DMS153 treated with DMSO at 0.1 percent for 48 hours (cell line): Measurements from ENCODE around the gene OR5T1.

ENCODE experiments used
- DNase-seq: peaks from one replicate; lab custom pipeline; 2025; ENCODE audit not compliant: unreplicated experiment; lab: John Stamatoyannopoulos, UW

The OR5T1 gene

DNA sequence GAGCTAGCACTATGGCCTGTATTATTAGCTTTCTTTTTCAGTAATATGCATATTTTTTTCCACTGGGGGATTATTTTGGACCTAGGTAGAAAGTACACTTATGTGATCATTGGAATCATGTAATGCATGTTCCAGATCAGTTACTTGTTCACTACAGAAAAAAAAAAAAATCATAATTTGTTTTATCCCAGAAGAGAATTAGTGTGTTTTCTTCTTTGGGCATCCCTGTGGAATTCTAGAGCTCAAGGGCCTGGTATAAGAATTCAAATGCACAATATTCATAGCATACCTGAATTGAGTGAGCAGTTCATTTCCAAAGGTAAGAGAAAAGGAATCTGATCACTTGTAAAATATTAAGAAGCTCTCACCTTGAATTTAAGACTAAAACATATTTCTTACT lies at the start of gene OR5T1:
TSS of gene OR5T1 (plus strand) at position 301 of the 400 bp plus-strand sequence. CDS start 1,485 bp downstream, outside the sequence.
- DNase-seq: no peak

- no peak for DNase-seq
These were observed 39.8 kb upstream of the OR5T1 start, which contains the start of gene OR5T2 for GRCh38 chr11:56234155-56234554. TSS of gene OR5T2 (minus strand) at chr11:56234255. CDS start at chr11:56233062, 1,193 bp downstream.

GRCh38 chr11:56251954-56252353 lies 22.0 kb upstream of the OR5T1 start, which contains the start of gene OR5T3:
TSS of gene OR5T3 (plus strand) at chr11:56252254. CDS start at chr11:56252254, 0 bp downstream.
- DNase-seq: no peak

DNA sequence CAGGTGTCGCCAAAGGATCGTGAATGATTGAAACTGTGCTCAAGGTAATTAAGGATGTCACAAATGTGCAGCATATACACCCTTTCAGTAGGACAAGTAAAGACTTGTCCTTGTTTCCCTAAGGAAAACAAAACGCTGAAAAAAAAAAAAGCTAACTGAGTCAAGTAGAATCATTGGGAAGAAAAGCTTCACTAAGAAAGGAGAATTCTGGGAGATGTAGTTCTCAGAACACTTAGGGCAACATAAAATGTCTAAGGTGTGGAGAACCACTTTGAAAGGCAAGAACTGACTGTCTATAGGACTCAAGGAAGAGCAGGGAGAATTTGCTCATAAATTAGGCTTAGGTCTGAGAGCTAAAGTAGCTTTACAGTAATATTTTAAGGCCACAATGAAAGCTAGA lies 2.9 kb upstream of the OR5T1 start:
- no peak for DNase-seq

- no peak for DNase-seq
These were observed 18.2 kb downstream of the OR5T1 start, which contains the start of gene OR8H1 for GRCh38 chr11:56292154-56292553. TSS of gene OR8H1 (minus strand) at chr11:56292254. CDS start at chr11:56291062, 1,192 bp downstream.

GRCh38 chr11:56296898-56297297 lies 22.9 kb downstream of the OR5T1 start:
- DNase-seq: no peak

DNA sequence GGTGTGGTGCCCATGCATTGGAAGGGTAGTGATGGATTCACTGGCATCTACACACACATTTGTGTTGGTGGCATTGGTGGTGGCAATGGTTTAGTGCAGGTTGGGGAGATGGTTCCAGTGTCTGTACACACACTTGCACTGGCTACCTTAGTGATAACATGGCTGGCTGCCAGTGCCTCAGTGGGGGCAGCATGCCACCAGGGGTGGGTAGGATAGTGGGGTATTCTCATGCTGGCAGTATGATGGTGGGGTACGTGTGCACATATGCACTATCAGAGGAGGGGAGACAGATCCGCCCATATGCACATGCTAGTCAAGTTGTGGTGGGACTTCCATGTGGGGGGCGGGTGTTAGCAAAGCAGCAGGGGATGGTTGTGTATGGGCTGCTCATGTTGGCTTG lies 33.9 kb downstream of the OR5T1 start:
- DNase-seq: no peak

DNA sequence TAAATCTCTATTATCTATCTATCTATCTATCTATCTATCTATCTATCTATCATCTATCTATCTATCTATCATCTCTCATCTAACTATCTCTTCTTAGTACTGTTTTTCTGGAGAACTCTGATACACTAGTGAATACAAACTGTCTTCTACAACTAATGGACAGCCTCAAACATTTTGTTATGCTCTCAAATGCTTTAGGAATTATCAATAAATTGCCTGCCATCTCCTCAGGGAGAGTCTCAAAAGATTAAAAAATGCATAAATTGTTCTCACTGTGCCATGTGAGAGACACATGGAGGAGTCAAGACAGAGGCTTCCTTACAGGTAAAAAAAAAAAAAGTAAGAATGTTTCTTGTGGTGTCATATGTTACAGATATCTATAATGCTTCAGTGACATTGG lies 40.9 kb downstream of the OR5T1 start, which contains the start of gene OR8K3:
TSS of gene OR8K3 (plus strand) at position 301 of the 400 bp plus-strand sequence. CDS start 3,163 bp downstream, outside the sequence.
- DNase-seq: no peak
